Spleen (tissue), 11 donors: ENCODE measurements around the gene STX4. TPM values are rescaled to one million over a fixed set of nuclear protein-coding genes. Genes with fewer than 3 reads are reported as not detected.
"Not testable (repeated sequence)": the region's sequence is repeated elsewhere in the genome, so short reads cannot be mapped to it uniquely, and the experiment has no call there.

Experiments used
- DNase-seq: peaks from one replicate; pipeline ENCODE4 v3.0.0-alpha.2; 2020
- H3K27ac ChIP-seq, 8 donors: fragments of 200-600 bp; sonication (generic) in 7 of 8; 1 replicate in 4 of 8; 2 replicates in 4 of 8; pipeline versions ENCODE4 v1.5.0 to v1.8.0; 2016 to 2021; ENCODE audit warnings: inconsistent platforms in 4 of 8, mild to moderate bottlenecking in 4 of 8, moderate library complexity in 1 of 8
- H3K27me3 ChIP-seq, 7 donors: fragments of 200-600 bp; sonication (generic) in 6 of 7; replicated peaks in 1 of 7; 1 replicate in 4 of 7; 2 replicates in 3 of 7; pipeline versions ENCODE4 v1.5.0 to v1.8.0; 2016 to 2021; ENCODE audit warnings: inconsistent platforms in 3 of 7, mild to moderate bottlenecking in 1 of 7
- H3K36me3 ChIP-seq, 6 donors: fragments of 200-600 bp; sonication (generic) in 5 of 6; 1 replicate in 4 of 6; 2 replicates in 2 of 6; pipeline versions ENCODE4 v1.5.0 to v1.8.0; 2016 to 2021; ENCODE audit warnings: inconsistent platforms in 2 of 6
- H3K4me1 ChIP-seq, 6 donors: fragments of 200-600 bp; sonication (generic) in 5 of 6; 1 replicate in 3 of 6; 2 replicates in 3 of 6; pipeline versions ENCODE4 v1.5.0 to v1.8.0; 2016 to 2021; ENCODE audit warnings: inconsistent platforms in 3 of 6
- H3K4me3 ChIP-seq, 8 donors: fragments of 200-600 bp; sonication (generic) in 7 of 8; 1 replicate in 4 of 8; 2 replicates in 4 of 8; pipeline versions ENCODE4 v1.5.0 to v1.8.0; 2016 to 2021; ENCODE audit warnings: inconsistent platforms in 4 of 8, mild to moderate bottlenecking in 4 of 8, moderate library complexity in 2 of 8
- H3K9me3 ChIP-seq, 8 donors: fragments of 200-600 bp; sonication (generic) in 7 of 8; 1 replicate in 4 of 8; 2 replicates in 4 of 8; pipeline versions ENCODE4 v1.5.0 to v1.8.0; 2016 to 2021; ENCODE audit warnings: inconsistent platforms in 4 of 8
- POLR2A ChIP-seq, 3 donors: fragments of 450-650 bp; IDR thresholded peaks; one replicate each; pipeline ENCODE4 v1.5.1; 2017; ENCODE audit warnings: antibody characterized with exemption in 3 of 3, mild to moderate bottlenecking in 1 of 3
- POLR2AphosphoS5 ChIP-seq, 3 donors: sonication (generic); formaldehyde crosslinking; IDR thresholded peaks; one replicate each; pipeline ENCODE4 v1.5.1; 2017; ENCODE audit warnings: antibody characterized with exemption in 3 of 3
- WGBS, 5 donors: extraction: QIAGEN DNeasy Blood & Tissue Kit in 3 of 5; methylation state at CpG; one replicate each; pipeline versions ENCODE4 v1.1.5 to v1.1.7; 2013 to 2018; 5-methylcytosine and 5-hydroxymethylcytosine counted together
- intact Hi-C: fragments of 100-400 bp; cut with DNase I; formaldehyde crosslinking; loops from one replicate; pipeline ENCODE4 v1.15.0; 2023; ENCODE audit warnings: low total_unique reads
- polyA plus RNA-seq, 3 donors: library from polyadenylated mRNA; stranded (reverse); fragments of 200-250 nt; gene quantifications; one replicate each; pipeline ENCODE4 v1.2.1, GENCODE V29; 2013
- total RNA-seq, 7 donors: library from RNA; depleted of rRNA in 3 of 7; stranded (reverse); fragments of >200 nt in 3 of 7; fragmentation: NEBNext Ultra II Directional in 4 of 7; extraction: Animal tissue kit (Norgen Biotek cat#: 25700) in 4 of 7; gene quantifications; one replicate each; pipeline versions ENCODE4 v1.1.0 to v1.2.1, GENCODE V29; 2016 to 2021
- TF ChIP-seq, protein P1 (sequence below), 11 experiments: fragments of 200-600 bp in 7 of 11; fragments of 450-650 bp in 4 of 11; sonication (generic) in 4 of 11; IDR thresholded peaks in 8 of 11; conservative IDR thresholded peaks in 3 of 11; 1 replicate in 7 of 11; 2 replicates in 4 of 11; pipeline versions ENCODE4 v1.4.0 to v1.8.0; 2016 to 2021; ENCODE audit warnings: antibody characterized with exemption in 11 of 11, inconsistent platforms in 4 of 11, mild to moderate bottlenecking in 1 of 11
- donor health status: healthy with polysubstance abuse.
- donor health status: DM: no; HTN: no; CAD: no; lungs with moderate emphysema.
- donor health status: DM: no; HTN: no; CAD: no.
- donor health status: Bipolar disorder and iron deficiency.
- donor health status: healthy.
- donor health status: DM: no; HTN: no; CAD: no.
- donor health status: DM: yes; HTN: yes; CAD: no.

STX4 gene
- total and polyA plus RNA-seq, 10 donors = 54.0 to 135 (median 86.9) TPM

DNA sequence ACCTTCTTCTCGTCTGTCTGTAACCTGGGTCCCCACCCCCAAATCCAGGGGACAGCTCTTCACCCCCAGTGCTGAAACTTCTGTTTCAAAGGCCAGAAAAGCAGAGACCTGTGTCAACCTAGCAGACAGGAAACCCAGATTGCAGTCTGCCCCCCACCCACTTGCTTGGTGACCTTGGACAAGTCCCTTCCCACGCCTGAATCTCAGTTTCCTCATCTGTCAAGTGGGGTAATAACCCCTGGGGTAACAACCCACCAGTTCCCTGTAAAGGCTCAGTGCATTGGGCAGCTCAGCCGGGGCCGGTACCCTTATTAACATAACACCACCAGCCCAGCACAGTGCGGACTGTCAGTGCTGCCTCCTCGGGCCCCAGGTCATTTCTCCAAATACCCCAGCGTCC, 24.2 kb upstream of the STX4 start:
- no peaks in the 10 kb centered on the region for H3K36me3 ChIP-seq
- H3K27me3 ChIP-seq = peaks cover 0 to 62% (median 20%) of the 10 kb centered on the region in 7 donors
- H3K4me1 ChIP-seq = peaks cover 0 to 13% (median 6%) of the 10 kb centered on the region in 6 donors
- no peak for DNase-seq
- H3K27ac ChIP-seq = no peak overlapping the region
- no peak overlapping the region for H3K4me3 ChIP-seq
- 72 to 92% (median 81%) methylated on average over 7 of the region's 7 CpGs for WGBS, 5 donors
- TF ChIP-seq POLR2A (IDR thresholded peaks at IDR 0.05) (no peak), POLR2AphosphoS5 (IDR thresholded peaks at IDR 0.05) (no peak)
- TF ChIP-seq, protein P1, sequence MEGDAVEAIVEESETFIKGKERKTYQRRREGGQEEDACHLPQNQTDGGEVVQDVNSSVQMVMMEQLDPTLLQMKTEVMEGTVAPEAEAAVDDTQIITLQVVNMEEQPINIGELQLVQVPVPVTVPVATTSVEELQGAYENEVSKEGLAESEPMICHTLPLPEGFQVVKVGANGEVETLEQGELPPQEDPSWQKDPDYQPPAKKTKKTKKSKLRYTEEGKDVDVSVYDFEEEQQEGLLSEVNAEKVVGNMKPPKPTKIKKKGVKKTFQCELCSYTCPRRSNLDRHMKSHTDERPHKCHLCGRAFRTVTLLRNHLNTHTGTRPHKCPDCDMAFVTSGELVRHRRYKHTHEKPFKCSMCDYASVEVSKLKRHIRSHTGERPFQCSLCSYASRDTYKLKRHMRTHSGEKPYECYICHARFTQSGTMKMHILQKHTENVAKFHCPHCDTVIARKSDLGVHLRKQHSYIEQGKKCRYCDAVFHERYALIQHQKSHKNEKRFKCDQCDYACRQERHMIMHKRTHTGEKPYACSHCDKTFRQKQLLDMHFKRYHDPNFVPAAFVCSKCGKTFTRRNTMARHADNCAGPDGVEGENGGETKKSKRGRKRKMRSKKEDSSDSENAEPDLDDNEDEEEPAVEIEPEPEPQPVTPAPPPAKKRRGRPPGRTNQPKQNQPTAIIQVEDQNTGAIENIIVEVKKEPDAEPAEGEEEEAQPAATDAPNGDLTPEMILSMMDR (IDR thresholded peaks at IDR 0.05 in 8 of 11, conservative IDR thresholded peaks at IDR 0.05 in 3 of 11) = no peak
- no peaks in the 10 kb centered on the region for H3K9me3 ChIP-seq
- intact Hi-C loops = no loop called here

DNA sequence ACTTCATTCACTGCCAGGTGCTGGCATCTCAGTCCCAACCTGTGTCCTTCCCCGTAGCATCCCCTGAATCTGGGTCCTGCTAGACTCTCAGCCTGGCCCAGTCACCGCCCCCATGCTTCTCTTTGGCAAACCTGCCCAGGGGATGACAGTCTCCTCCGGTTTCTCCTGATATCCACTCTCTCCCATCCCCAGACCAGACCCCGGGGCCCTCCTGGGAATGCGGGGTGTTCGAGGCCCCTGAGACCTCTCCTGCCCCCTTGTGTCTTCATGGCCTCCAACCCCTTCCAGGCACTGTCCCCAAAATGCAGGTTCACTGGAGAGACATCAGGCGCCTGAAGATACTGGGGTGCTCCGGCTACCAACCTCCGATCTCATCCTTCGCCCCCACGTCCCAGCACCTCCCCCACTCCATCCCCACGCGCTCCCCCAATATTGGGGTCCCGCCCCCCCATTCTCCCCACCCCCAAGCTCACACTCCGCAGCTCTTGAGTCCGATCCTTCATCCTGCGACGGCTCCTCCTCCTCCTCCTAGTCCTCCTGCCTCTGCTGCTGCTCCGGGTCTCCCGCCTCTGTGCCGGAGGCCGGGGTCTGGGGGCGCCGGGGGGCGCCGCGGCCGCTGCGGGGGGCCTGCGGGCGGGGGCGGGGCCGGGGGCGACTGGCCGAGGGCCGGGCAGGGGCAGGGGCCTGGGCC, 23.3 kb upstream of the STX4 start:
- 16 to 42% (median 19%) methylated on average over 14 to 36 of the region's 36 CpGs for WGBS, 5 donors
- intact Hi-C loops = no loop called here
- Histone ChIP-seq H3K4me1 (peaks cover 0 to 13% (median 6%) of the 10 kb centered on the region in 6 donors), H3K4me3 (peak overlapping the region in 2 of 8 donors; percentile 27 to 63), H3K9me3 (no peaks in the 10 kb centered on the region), H3K27ac (no peak overlapping the region), H3K36me3 (no peaks in the 10 kb centered on the region), H3K27me3 (peaks cover 0 to 62% (median 20%) of the 10 kb centered on the region in 7 donors)
- TF ChIP-seq, protein P1 (IDR thresholded peaks at IDR 0.05 in 8 of 11, conservative IDR thresholded peaks at IDR 0.05 in 3 of 11) = no peak
- TF ChIP-seq POLR2A (IDR thresholded peaks at IDR 0.05) = no peak
- TF ChIP-seq POLR2AphosphoS5 (IDR thresholded peaks at IDR 0.05) = no peak
- no peak for DNase-seq

GRCh38 chr16:31010585-31011325, 22.6 kb upstream of the STX4 start, which contains the start of gene STX1B:
TSS of gene STX1B (minus strand) at chr16:31010638. CDS start at chr16:31010396, 242 bp downstream.
- no peak for DNase-seq
- intact Hi-C loops = no loop called here
- Histone ChIP-seq H3K27ac (no peak within 1 kb of the TSS), H3K4me1 (peaks cover 0 to 13% (median 6%) of the 10 kb centered on the region in 6 donors), H3K27me3 (peaks cover 0 to 65% (median 20%) of the 10 kb centered on the region in 7 donors), H3K4me3 (peak within 1 kb of the TSS in 4 of 8 donors; percentile 13 to 63 (median 25)), H3K9me3 (no peaks in the 10 kb centered on the region), H3K36me3 (no peaks in the 10 kb centered on the region)
- no peak for TF ChIP-seq POLR2A (IDR thresholded peaks at IDR 0.05)
- WGBS, 5 donors = 10 to 21% (median 14%) methylated on average over 24 to 45 of the region's 45 CpGs

- H3K27me3 ChIP-seq = peaks cover 0 to 65% (median 20%) of the 10 kb centered on the region in 7 donors
Measured at GRCh38 chr16:31011815-31012214, 21.5 kb upstream of the STX4 start.

DNA sequence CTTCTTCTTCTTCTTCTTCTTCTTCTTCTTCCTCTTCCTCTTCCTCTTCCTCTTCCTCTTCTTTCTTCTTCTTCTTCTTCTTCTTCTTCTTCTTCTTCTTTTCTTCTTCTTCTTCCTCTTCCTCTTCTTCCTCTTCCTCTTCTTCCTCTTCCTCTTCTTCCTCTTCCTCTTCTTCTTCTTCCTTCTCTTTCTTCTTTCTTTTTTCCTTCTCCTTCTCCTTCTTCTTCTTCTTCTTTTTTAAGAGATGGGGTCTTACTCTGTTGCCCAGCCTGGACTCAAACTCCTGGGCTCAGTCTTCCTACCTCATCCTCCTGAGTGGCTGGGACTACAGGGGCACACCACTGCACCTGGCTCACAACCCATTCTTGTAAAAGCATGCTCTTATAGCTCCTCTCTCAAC, 20.1 kb upstream of the STX4 start:
- H3K27ac ChIP-seq, H3K4me3 ChIP-seq, H3K9me3 ChIP-seq, DNase-seq, intact Hi-C loops, H3K36me3 ChIP-seq: not testable (repeated sequence)
- Histone ChIP-seq H3K4me1 (peaks cover 0 to 13% (median 7%) of the 10 kb centered on the region in 6 donors), H3K27me3 (peaks cover 0 to 50% (median 20%) of the 10 kb centered on the region in 7 donors)

More at GRCh38 chr16:31011815-31012214, 21.5 kb upstream of the STX4 start:
- H3K36me3 ChIP-seq, H3K4me3 ChIP-seq, DNase-seq, H3K9me3 ChIP-seq, intact Hi-C loops, H3K27ac ChIP-seq: not testable (repeated sequence)
- H3K4me1 ChIP-seq = peaks cover 0 to 13% (median 7%) of the 10 kb centered on the region in 6 donors
- WGBS, 5 donors = 79 to 94% (median 86%) methylated on average over 7 of the region's 7 CpGs
